ENCODE data around the gene KPNB1. TPM values are rescaled to one million over a fixed set of nuclear protein-coding genes. Genes with fewer than 3 reads are reported as not detected.

Gene KPNB1
- total RNA-seq: 382 and 396 TPM in 2 replicates

DNA sequence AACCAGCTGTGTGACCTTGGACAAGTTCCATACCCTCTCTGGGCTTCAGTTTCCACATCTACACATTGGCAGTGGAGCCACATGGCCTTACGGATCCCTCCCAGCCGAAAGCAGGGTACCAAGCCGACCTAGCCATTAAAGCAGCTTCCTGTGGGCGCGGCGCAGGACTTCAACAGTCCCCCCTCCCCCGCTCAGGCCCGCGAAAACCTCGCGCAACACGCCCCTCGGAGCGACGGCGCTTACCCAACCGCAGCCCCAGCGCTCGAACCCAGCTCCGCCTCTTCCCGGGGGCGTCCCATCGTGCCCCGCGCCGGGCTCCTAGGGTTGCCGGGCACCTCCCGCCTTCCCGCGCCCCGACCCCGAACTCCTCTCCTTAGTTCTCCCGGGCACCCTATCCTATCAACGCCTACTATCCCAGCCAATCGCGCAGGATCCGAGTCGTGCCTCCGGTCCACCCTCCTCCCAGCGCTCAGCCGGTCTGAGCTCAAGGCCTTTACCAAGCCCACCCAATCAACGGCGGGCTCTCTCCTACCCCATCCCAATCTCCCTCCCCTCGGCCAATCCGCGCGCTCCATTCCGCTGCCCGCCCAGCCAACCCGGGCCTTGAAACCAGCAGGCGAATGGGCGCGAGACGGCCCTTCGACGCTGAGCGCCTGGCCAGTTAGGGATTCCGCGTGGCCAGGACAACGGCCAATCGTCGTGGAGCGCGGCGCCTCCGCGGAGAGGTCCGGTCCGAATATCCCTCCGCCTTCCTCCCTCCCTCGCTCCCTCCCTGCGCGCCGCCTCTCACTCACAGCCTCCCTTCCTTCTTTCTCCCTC lies at the start of gene KPNB1:
Gene KPNB1 (plus strand): TSS at position 767 of the 819 bp plus-strand sequence. CDS start 326 bp downstream, outside the sequence.

DNA sequence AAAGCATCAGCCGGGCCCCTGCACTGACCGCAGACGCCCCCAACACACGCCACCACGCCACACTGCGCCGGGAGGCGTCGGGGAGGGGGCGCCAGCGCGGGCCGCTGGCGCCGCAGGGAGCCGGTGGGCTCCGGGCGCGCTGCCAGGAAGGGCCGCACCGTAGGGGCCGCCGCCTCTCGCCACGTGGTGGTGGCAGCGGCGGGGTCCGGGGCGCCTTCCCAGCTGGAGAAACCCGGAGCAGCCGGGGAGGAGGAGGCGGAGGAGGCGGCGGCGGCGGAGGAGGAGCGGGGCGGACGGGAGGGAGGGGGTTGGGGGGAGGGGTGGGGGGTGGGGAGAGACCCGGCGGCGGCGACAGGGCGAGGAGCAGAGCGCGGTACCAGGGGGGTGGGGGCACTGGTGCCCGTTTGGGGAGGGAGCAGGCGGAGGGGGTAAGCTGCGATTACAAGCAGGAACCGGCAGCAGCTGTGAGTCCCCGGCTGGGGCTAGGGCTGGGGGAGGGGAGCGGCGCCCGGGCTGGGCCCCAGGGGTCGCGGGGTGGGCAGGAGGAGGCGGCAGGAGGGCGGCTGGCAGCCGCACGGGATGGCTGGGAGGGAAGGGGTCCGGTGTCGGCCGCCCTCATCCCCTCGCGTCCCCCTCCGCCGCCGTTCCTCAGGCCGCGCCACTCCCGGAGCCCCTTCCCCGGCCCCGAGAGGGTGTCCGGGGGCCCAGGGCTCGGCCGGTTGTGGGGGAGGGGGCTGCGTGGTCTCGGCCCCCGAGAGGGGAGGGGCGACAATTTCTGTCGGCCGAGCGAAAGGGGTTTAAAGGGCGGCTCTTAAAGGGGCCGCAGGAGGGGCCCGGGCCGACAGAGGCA lies 44.2 kb downstream of the KPNB1 start, which contains the start of gene TBKBP1:
Gene TBKBP1 (plus strand): TSS at position 431 of the 850 bp plus-strand sequence. CDS start 1,952 bp downstream, outside the sequence.

DNA sequence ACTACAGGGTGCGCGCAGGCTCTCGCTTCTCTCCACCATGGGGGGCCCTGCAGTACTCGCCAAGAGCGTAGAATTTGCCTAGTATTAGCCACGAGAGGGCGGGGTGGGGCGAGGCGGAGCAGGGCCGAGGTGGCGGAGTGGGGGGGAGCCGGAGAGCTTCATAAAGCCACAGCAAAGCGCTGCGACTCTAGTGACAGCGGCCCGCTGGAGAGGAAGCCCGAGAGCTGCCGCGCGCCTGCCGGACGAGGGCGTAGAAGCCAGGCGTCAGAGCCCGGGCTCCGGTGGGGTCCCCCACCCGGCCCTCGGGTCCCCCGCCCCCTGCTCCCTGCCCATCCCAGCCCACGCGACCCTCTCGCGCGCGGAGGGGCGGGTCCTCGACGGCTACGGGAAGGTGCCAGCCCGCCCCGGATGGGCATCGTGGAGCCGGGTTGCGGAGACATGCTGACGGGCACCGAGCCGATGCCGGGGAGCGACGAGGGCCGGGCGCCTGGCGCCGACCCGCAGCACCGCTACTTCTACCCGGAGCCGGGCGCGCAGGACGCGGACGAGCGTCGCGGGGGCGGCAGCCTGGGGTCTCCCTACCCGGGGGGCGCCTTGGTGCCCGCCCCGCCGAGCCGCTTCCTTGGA lies 83.4 kb downstream of the KPNB1 start, which contains the start of gene TBX21:
Gene TBX21 (plus strand): TSS at position 190 of the 627 bp plus-strand sequence. CDS start 219 bp downstream, at position 409.

Other genes starting within 250 kb of the KPNB1 start
- gene NPEPPS, start 118.8 kb upstream of the KPNB1 start, total RNA-seq: 33.0 and 40.8 TPM in 2 replicates
- gene TBKBP1, start 44.2 kb downstream of the KPNB1 start, total RNA-seq: 10.1 and 14.8 TPM in 2 replicates
- not detected in 2 replicates for gene TBX21, start 83.3 kb downstream of the KPNB1 start, total RNA-seq
- 8.8 and 11.9 TPM in 2 replicates for gene OSBPL7, start 171.9 kb downstream of the KPNB1 start, total RNA-seq
- 46.8 and 49.3 TPM in 2 replicates for gene MRPL10, start 181.6 kb downstream of the KPNB1 start, total RNA-seq
- gene LRRC46, start 181.8 kb downstream of the KPNB1 start, total RNA-seq: 0.10 TPM in 1 of 2 replicates, not detected in the other
- 16.9 and 25.1 TPM in 2 replicates for gene SCRN2, start 191.4 kb downstream of the KPNB1 start, total RNA-seq
- gene SP6, start 201.2 kb downstream of the KPNB1 start, total RNA-seq: 3.1 and 5.1 TPM in 2 replicates
- 2.9 and 5.1 TPM in 2 replicates for gene SP2, start 246.3 kb downstream of the KPNB1 start, total RNA-seq

Measured in mammary microvascular endothelial cell (primary cell).